Activated T-cell treated with anti-CD3 and anti-CD28 coated beads, Interleukin-2, amount 50 U/mL, for 24 hours (primary cell): Measurements from ENCODE around the gene TSFM.
A peak's percentile ranks its signal among the peaks of the same experiment; 100 is the strongest.

Source experiments
- DNase-seq: peaks from one replicate; pipeline ENCODE4 v3.0.0-alpha.2; 2020
- H3K27ac Mint-ChIP-seq: 2 replicates; pipeline ENCODE4 v1.8.0; 2020; ENCODE audit warnings: mild to moderate bottlenecking, mixed read lengths
- H3K27me3 Mint-ChIP-seq: 2 replicates; pipeline ENCODE4 v1.8.0; 2020; ENCODE audit warnings: mixed read lengths
- H3K36me3 Mint-ChIP-seq: 2 replicates; pipeline ENCODE4 v1.8.0; 2020; ENCODE audit warnings: low read depth, mixed read lengths
- H3K4me1 Mint-ChIP-seq: 2 replicates; pipeline ENCODE4 v1.8.0; 2020; ENCODE audit warnings: low read depth, mixed read lengths
- H3K4me3 Mint-ChIP-seq: 2 replicates; pipeline ENCODE4 v1.8.0; 2020; ENCODE audit warnings: mild to moderate bottlenecking, moderate library complexity, mixed read lengths
- H3K9me3 Mint-ChIP-seq: 2 replicates; pipeline ENCODE4 v1.8.0; 2020; ENCODE audit warnings: mixed read lengths

TSFM gene

GRCh38 chr12:57832966-57833365 is 50.4 kb downstream of the TSFM start:
- peak overlapping the region; percentile 83 for H3K27ac Mint-ChIP-seq
- no peaks in the 10 kb centered on the region for H3K27me3 Mint-ChIP-seq
- H3K36me3 Mint-ChIP-seq: peaks cover 15% of the 10 kb centered on the region
- DNase-seq: no peak
- peaks cover 80% of the 10 kb centered on the region for H3K4me1 Mint-ChIP-seq
- no peaks in the 10 kb centered on the region for H3K9me3 Mint-ChIP-seq
- no peak overlapping the region for H3K4me3 Mint-ChIP-seq

GRCh38 chr12:57833672-57834071 is 51.1 kb downstream of the TSFM start:
- H3K4me3 Mint-ChIP-seq: no peak overlapping the region
- peak overlapping the region; percentile 83 for H3K27ac Mint-ChIP-seq
- peaks cover 87% of the 10 kb centered on the region for H3K4me1 Mint-ChIP-seq
- H3K9me3 Mint-ChIP-seq: no peaks in the 10 kb centered on the region
- peaks cover 11% of the 10 kb centered on the region for H3K36me3 Mint-ChIP-seq
- no peaks in the 10 kb centered on the region for H3K27me3 Mint-ChIP-seq
- DNase-seq: no peak

GRCh38 chr12:57834086-57834876 is 51.7 kb downstream of the TSFM start:
- DNase-seq: no peak
- Mint-ChIP-seq H3K9me3 (no peaks in the 10 kb centered on the region), H3K4me1 (peaks cover 88% of the 10 kb centered on the region), H3K4me3 (no peak overlapping the region), H3K36me3 (peaks cover 5% of the 10 kb centered on the region), H3K27me3 (no peaks in the 10 kb centered on the region), H3K27ac (peak overlapping the region; percentile 83)

- H3K27ac Mint-ChIP-seq: peak overlapping the region; percentile 92
- H3K4me3 Mint-ChIP-seq: no peak overlapping the region
- H3K4me1 Mint-ChIP-seq: peaks cover 90% of the 10 kb centered on the region
- no peaks in the 10 kb centered on the region for H3K27me3 Mint-ChIP-seq
- DNase-seq: no peak
- H3K9me3 Mint-ChIP-seq: no peaks in the 10 kb centered on the region
- no peaks in the 10 kb centered on the region for H3K36me3 Mint-ChIP-seq
Observed at GRCh38 chr12:57835366-57836288, 53.0 kb downstream of the TSFM start.

GRCh38 chr12:57836442-57837375 is 54.1 kb downstream of the TSFM start:
- Mint-ChIP-seq H3K4me3 (peak overlapping the region; percentile 57), H3K27ac (peak overlapping the region; percentile 92), H3K4me1 (peaks cover 93% of the 10 kb centered on the region), H3K36me3 (no peaks in the 10 kb centered on the region), H3K27me3 (no peaks in the 10 kb centered on the region), H3K9me3 (no peaks in the 10 kb centered on the region)
- DNase-seq: peak; percentile 53

GRCh38 chr12:57837864-57838562 is 55.4 kb downstream of the TSFM start:
- peak overlapping the region; percentile 90 for H3K27ac Mint-ChIP-seq
- peak; percentile 50 for DNase-seq
- no peaks in the 10 kb centered on the region for H3K9me3 Mint-ChIP-seq
- no peaks in the 10 kb centered on the region for H3K36me3 Mint-ChIP-seq
- peak overlapping the region; percentile 48 for H3K4me3 Mint-ChIP-seq
- H3K27me3 Mint-ChIP-seq: no peaks in the 10 kb centered on the region
- peaks cover 94% of the 10 kb centered on the region for H3K4me1 Mint-ChIP-seq

GRCh38 chr12:57838594-57839302 is 56.2 kb downstream of the TSFM start:
- H3K4me1 Mint-ChIP-seq: peaks cover 94% of the 10 kb centered on the region
- H3K36me3 Mint-ChIP-seq: no peaks in the 10 kb centered on the region
- peak; percentile 49 for DNase-seq
- H3K4me3 Mint-ChIP-seq: peak overlapping the region; percentile 48
- H3K9me3 Mint-ChIP-seq: no peaks in the 10 kb centered on the region
- H3K27me3 Mint-ChIP-seq: no peaks in the 10 kb centered on the region
- H3K27ac Mint-ChIP-seq: peak overlapping the region; percentile 90

GRCh38 chr12:57839996-57840395 is 57.4 kb downstream of the TSFM start:
- no peaks in the 10 kb centered on the region for H3K27me3 Mint-ChIP-seq
- peaks cover 93% of the 10 kb centered on the region for H3K4me1 Mint-ChIP-seq
- no peaks in the 10 kb centered on the region for H3K9me3 Mint-ChIP-seq
- DNase-seq: no peak
- peak overlapping the region; percentile 90 for H3K27ac Mint-ChIP-seq
- no peak overlapping the region for H3K4me3 Mint-ChIP-seq
- H3K36me3 Mint-ChIP-seq: peaks cover 2% of the 10 kb centered on the region

GRCh38 chr12:57840726-57841125 is 58.1 kb downstream of the TSFM start:
- no peak for DNase-seq
- Mint-ChIP-seq H3K27ac (peak overlapping the region; percentile 90), H3K9me3 (no peaks in the 10 kb centered on the region), H3K4me3 (no peak overlapping the region), H3K4me1 (peaks cover 86% of the 10 kb centered on the region), H3K36me3 (peaks cover 2% of the 10 kb centered on the region), H3K27me3 (no peaks in the 10 kb centered on the region)

- Mint-ChIP-seq H3K9me3 (no peaks in the 10 kb centered on the region), H3K4me3 (no peak overlapping the region), H3K27me3 (no peaks in the 10 kb centered on the region), H3K4me1 (peaks cover 79% of the 10 kb centered on the region), H3K36me3 (peaks cover 2% of the 10 kb centered on the region), H3K27ac (peak overlapping the region; percentile 90)
- no peak for DNase-seq
Observed at GRCh38 chr12:57841445-57841844, 58.9 kb downstream of the TSFM start.

GRCh38 chr12:57842342-57843294 is 60.0 kb downstream of the TSFM start:
- peak overlapping the region; percentile 90 for H3K27ac Mint-ChIP-seq
- DNase-seq: peak; percentile 50
- peaks cover 2% of the 10 kb centered on the region for H3K36me3 Mint-ChIP-seq
- H3K4me3 Mint-ChIP-seq: peak overlapping the region; percentile 82
- H3K27me3 Mint-ChIP-seq: no peaks in the 10 kb centered on the region
- peaks cover 72% of the 10 kb centered on the region for H3K4me1 Mint-ChIP-seq
- H3K9me3 Mint-ChIP-seq: no peaks in the 10 kb centered on the region

GRCh38 chr12:57844709-57845477 is 62.3 kb downstream of the TSFM start:
- H3K27me3 Mint-ChIP-seq: no peaks in the 10 kb centered on the region
- H3K36me3 Mint-ChIP-seq: peaks cover 2% of the 10 kb centered on the region
- no peaks in the 10 kb centered on the region for H3K9me3 Mint-ChIP-seq
- peak; percentile 70 for DNase-seq
- H3K4me1 Mint-ChIP-seq: peaks cover 54% of the 10 kb centered on the region
- peak overlapping the region; percentile 82 for H3K4me3 Mint-ChIP-seq
- H3K27ac Mint-ChIP-seq: peak overlapping the region; percentile 90
